CD4-positive, alpha-beta T cell treated with Interleukin-12 subunit alpha and Interleukin-12 subunit beta, for 1 hour (primary cell): Measurements from ENCODE around the gene ANAPC10.
"Not testable (repeated sequence)": the region's sequence is repeated elsewhere in the genome, so short reads cannot be mapped to it uniquely, and the experiment has no call there.

Source experiments
- DNase-seq: peaks from one replicate; pipeline ENCODE4 v3.0.0-alpha.2; 2020

ANAPC10 gene, protein sequence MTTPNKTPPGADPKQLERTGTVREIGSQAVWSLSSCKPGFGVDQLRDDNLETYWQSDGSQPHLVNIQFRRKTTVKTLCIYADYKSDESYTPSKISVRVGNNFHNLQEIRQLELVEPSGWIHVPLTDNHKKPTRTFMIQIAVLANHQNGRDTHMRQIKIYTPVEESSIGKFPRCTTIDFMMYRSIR

DNA sequence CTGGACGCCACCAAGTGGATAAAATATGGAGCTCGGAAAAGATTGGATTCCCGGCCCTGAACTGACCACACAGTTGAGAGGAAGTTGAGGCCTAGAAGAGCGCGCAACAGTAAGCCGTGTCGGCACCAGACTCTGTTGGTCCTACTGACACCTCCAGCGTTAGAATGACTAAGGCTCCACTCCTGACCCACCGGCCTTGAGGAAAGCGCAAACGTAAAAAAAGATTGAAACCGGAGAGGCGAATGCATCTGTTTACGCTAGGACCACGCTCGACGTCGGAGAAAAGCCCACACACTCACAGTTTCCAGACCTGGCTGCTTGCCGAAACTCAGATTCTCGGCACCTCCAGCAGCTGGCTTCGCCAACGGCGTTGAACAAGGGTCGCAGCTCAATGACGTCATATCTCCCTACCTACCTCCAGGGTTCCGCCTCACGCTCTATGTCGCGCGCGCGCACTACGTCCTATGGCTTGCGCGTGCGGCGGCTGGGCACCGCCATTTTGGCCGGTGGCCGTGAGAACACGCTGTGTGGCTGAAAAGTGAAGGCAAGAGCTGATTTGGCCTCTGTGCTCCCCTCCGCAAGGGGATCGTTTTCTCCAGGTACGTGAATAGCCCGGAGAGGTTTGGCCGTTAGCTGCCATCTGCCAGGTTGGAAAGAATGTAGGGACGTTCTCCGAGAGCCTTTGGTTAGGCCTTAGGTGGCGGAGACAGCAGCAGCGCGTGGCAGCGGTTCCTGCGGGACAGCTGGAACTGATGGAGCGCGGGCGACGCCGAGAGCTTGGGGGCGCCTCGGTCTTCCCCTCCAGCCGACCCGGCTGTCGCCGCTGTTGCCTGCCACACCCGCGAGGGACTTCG is at the start of gene ANAPC10, which contains the start of gene ABCE1:
TSS of gene ANAPC10 (minus strand) at position 376 of the 854 bp plus-strand sequence. CDS start 2,097 bp downstream, outside the sequence.
TSS of gene ABCE1 (plus strand) at position 491 of the 854 bp plus-strand sequence. CDS start 6,102 bp downstream, outside the sequence.
- DNase-seq = peak; percentile 95

DNA sequence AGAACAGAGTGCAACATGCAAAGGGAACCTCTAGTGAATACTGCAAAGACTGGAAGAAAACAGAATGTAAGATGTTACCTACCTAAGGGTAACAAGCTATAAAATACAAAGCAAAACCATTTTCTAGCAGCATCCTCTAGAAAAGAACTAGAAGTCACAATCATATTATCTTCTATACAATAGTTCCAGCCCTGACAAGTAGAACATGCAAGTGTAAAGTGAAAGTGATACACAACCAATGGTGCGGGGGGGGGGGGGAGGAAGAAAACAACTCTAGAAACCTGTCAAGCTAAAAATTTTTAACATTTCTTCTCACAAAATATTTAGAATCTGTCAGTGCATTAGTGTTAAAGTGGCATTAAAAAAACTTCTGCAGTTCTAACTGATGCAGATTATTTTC is 38.2 kb upstream of the ANAPC10 start:
- not testable (repeated sequence) for DNase-seq

DNA sequence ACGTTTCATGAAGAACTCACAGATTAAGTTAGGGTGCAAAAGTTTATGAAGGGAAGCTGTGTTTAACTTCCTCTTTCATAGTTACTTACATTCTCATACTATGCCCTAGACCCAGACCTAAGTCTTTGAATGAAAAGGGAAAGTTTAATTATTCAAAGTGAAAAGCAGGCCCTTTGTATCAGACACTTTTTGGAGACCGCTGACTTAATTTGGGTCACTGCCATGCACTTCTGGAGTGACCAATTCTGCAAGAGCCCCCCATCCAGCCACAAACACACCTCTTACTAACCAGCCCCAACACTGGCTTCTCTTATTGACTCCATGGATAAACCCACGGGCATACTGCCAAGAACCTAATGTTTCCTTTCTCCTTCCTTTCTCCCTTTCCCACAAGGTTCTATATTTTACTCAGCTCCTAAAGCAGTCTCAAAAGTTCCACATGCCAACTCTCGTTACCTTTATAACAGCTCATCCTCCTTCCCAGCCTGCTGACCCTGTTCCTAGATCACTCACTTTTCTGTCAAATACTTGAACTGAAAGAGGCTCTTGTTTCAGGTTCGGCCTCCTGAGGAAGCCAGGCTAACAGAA is 34.6 kb upstream of the ANAPC10 start:
- DNase-seq = no peak

DNA sequence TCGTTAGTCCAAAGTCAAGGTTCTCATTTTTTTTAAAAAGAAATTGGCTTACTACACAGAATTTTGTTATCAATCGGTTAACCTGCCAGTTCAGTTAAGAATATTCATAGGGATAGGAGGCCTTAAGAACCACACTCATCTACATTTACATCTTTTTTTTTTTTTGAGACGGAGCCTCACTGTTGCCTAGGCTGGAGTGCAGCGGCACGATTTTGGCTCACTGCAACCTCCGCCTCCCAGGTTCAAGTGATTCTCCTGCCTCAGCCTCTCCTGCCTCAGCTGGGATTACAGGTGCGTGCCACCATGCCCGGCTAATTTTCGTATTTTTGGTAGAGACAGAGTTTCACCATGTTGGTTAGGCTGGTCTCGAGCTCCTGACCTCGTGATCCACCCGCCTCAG is 33.9 kb upstream of the ANAPC10 start:
- DNase-seq = no peak

DNA sequence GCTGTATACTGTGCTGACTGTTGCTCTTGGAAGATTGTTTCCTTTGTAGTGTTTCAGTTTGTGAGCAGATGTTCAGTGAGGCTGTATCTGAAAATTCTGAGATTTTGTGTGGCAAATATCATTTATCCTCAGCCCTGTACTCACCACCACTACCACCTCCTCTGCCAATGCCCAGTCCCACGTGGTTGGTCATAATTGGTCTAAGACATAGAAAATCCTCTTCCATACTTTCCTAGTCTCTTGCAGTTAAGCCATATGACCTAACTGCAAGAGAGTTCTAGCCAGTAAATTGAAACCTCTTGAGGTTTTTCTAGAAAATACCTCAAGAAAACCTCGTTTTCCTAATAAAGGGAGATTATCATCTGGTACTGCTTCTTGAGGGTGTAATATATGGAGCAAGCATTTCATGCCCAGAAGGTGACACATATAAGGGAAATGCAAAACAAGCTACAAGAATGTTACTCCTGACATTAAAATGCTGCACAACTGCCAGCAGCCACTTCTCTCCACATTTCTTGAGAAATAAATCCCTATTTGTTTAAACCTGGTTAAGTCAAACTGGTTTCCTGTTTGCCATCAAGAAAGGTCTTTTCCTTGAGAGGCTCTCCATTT is 32.9 kb upstream of the ANAPC10 start:
- no peak for DNase-seq

DNA sequence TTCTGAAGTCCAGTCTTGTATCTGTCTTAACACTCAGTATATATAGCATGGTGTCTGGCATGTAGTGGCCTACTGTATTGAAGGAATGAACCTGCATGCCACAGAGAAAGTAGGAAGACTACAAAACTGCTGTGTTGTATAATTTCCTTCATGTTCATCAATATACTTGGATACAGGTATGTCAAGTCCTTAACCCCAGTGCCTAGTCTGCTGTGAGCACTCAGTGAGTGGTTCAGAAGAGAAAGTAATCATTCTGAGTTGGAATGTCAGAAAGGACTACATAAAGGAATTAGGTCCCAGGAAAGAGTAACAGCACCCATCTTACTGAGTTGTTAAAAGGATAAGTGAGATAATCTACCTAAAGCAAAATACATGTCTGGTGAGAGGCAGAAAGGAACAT is 32.1 kb upstream of the ANAPC10 start:
- no peak for DNase-seq

DNA sequence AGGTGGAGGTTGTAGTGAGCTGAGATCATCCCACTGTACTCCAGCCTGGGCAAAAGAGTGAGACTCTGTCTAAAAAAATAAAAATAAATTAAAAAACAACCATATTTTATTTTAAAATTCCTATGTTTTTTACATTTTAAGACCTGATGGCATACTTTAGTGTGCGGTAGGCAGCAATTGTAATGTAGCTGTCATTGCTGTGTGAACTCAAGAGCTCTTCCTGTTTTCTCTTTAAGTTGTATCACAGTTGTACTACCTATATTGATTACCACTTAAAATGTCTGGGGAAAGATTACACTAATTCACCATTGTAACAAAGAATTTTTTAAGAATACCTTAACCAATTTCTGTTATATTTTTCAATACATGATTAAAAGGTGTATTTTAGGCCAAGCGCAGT is 27.4 kb upstream of the ANAPC10 start:
- DNase-seq = no peak

DNA sequence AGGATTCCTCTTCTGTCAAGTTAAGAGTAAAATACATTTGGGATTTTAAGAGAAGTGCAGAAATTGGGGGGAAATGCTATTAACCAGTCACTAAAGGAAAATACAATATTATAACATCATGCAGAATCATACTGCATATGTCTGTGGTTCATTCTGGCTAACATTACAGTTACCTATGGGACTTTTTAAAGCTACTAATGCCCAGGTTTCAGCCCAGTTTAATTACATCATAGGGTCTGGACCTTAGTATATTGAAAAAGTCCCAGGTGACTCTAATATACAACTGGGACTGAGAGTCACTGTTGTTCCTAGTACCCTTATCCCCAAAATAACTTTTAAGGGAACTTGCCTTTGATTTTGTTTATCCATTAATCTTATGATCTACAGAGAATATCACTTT is 10.1 kb upstream of the ANAPC10 start:
- no peak for DNase-seq

DNA sequence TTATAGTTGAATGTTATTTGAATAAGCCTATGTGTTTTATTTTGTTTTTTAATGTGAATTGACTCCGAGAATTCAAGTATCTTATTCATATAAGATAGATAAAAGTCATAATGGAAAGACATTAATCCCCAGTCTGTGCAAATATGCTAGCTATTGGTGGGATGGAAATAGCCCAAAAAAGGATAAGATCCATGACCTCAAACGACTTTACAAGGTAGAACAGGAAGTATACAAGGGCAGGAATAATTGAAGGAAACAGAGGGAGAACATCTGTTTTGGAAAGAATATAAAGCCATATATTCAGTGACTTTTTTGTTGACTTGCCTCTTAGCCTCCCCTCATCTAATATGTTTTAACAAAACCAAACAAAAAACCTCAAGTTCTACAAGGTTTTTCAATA is 9.1 kb upstream of the ANAPC10 start:
- no peak for DNase-seq

DNA sequence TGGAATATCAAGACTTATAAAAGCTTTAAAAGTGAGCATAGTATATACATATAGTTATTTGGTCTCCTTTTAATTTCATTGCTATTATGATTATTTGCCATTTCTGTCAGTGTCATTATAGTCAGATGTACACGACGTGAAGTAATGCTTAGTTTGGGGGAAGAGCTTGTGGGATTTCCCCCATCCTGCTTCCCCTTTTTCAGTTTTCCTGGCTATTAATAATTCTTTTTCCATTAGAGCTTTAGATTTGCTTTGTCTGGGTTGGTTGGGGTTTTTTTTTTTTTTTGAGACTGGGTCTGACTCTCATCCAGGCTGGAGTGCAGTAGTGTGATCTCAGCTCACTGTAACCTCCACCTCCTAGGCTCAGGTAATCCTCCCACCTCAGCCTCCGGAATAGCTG is 5.5 kb upstream of the ANAPC10 start:
- DNase-seq = no peak

DNA sequence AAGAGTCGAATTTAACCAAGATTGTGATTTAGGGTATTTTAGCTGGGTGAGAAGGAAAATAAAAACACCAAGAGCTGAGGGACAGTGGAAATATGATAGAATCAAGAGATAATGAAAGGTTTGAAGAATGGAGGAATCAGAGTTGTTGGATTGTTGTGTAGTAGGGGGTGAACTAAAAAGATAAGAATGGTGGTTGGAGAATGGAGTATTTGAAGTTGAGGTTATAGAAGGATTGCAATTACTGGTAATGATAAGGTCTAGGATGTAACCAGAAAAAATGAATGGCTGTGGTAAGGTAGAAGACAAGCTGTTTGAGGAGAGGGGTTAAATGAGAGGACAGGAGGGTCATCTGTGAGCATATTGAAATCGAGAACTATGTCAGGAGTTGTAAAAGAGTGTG is 4.6 kb upstream of the ANAPC10 start:
- no peak for DNase-seq

DNA sequence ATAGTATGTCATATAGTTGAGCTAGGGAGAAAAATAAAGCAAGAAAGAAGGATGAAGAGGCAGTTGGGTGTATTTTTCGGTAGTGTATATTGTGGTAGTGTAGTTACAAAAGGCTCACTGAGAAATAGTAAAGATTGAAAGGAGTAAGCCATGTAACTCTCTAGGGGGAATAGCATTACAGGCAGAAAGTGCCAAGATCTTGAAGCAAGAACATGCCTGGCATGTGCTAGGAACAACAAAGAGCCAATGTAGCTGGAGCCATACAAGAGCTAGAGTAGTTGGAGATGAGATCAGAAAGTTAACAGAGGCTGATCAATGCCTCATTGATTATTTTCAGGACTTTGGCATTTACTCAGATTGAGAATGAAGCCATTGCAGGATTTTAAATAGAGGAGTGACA is 3.1 kb upstream of the ANAPC10 start:
- no peak for DNase-seq

DNA sequence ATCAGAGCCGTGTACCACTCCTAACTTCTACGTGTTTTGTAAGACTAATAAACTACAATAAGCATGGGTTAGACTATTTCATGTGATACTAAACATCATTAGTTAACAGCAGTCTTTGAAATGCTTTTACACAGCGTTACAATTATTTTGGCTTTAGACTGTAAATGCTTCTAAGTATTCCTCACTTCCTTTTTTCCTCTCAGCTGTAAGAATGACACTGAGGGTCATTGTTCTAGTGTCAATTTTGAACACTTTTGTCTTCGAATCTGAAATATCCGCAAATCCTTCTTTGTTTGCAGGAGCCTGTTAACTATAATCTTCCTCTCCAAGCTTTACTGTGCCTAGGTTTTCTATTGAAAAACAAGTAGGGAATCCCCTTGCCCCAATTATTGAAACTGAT is 1.7 kb upstream of the ANAPC10 start:
- no peak for DNase-seq

DNA sequence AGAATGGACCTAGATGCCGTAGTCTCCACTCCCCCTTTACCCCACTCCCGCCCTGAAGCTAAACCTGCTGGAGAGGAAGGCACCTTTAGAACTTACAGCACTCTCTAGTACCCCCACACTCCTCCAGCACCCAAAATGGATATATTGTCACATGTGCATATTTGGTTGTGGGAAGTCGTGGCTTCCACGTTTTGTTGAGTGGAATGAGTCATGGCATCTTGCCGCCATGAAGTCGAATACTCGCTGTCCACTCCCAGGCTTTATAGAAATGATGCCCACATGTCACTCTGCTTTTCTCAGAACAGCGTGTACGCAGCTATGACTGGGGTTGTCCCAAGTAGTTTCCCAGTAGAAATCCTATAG is 660 bp upstream of the ANAPC10 start:
- peak; percentile 51 for DNase-seq

DNA sequence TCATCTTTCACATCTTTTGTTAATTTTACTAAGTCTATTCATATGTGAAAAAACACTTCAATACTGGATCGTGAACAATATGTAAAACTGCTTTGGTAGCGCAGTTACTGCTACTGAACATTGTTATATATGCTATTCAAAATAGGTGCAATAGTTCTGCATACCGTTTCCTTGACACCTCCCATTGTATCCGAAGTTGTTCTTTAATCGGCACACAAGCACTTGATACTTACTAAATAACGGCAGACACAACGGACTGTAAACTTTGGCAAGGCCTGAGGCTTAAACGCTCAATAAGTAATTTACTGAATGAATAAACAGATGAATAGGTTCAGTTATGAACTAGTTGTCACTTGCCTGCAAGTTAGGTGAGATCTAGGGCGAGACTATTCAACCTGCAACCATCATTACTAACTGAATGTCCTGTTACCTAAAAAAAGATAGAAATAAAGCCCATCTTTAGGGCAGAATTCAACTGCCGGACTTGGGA is 620 bp downstream of the ANAPC10 start:
- DNase-seq = no peak

DNA sequence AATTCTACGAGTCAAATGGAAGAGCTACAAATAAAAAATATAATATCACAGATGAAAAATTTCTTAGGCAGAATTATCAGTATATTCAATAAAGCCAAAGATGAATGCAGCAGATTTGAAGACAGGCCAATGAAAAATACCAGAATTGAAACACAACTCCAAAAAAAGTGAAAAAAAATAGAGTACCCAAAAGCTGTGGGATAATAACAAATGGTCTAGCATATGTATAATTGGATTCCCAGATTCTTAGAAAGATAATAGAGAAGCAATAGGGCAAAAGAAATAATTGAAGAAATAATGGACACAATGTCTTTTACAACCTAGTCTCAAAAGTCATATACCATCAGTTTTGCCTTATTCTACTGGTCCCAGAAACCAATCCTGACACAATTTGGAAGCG is 4.4 kb downstream of the ANAPC10 start:
- no peak for DNase-seq

DNA sequence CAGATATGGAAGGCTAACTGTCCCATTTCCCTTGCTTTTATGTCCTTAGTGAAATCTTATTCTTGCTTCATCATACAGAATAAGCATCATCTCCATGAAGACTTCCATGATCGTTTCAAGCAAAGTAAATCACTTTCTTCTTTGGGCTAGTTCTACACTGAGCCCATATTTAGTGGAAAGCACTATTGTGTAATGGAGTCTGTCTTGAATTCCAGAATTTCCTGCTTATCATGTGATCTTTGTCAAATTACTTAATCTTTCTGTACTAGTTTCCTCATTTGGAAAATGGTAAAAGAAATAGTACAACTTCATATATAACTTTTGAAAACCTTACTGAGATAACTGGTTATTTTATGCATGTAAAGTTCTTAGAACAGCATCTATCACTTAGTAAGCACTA is 7.6 kb downstream of the ANAPC10 start:
- DNase-seq = no peak

DNA sequence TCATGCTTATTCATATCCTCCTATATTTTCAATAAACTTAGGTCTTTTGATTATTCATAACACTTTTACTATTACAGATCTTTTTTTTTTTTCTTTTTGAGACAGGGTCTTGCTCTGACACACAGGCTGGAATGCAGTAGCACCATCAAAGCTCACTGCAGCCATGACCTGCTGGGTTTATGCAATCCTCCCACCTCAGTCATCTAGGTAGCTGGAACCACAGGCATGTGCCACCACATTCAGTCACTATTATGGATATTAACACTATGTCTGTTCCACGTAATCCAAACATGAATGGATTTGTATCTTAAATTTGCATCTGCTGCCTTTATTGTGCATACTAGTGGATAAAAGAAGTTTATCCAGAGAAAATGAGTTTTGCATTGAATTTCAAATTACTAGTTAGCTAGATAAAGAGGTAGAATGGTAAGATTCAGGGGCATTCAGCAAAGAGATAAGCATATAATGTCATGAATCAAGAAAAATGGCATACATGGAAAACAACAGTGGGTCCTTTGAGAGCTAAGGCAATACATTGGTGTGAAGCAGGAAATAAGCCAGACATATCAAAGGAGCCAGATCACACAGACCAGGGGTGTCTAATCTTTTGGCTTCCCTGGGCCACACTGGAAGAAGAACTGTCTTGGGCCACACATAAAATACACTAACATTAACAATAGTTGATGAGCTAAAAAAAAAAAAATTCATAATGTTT is 13.9 kb downstream of the ANAPC10 start:
- no peak for DNase-seq

DNA sequence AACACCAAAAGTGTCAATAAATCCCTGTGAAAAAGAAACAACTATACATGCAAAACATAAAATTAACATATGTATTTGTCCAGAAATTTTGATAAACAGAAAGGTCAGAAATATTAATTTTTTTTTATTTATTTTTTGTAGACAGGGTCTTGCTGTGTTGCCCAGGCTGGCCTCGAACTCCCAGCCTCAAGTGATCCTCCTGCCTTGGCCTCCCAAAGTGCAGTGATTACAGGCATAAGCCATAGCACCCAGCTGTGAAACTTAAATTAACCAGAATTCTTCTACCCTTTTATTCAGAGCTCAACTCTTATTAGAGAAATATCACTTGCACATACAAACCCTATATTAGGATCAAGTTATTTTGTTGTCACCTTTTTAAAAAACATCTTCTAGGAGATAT is 16.2 kb downstream of the ANAPC10 start:
- no peak for DNase-seq

DNA sequence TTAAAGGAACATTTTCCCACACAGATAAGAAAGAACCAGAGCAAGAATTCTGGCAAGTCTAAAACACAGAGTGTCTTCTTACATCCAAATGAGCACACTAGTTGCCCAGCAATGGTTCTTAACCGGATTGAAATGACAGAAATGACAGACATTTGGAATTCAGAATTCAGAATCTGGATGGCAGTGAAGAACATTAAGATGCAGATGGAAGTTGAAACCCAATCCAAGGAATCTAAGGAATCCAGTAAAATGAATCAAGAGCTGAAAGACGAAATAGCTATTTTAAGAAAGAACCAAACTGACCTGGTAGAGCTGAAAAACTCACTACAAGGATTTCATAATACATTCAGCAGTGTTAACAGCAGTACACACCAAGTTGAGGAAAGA is 21.5 kb downstream of the ANAPC10 start:
- no peak for DNase-seq

DNA sequence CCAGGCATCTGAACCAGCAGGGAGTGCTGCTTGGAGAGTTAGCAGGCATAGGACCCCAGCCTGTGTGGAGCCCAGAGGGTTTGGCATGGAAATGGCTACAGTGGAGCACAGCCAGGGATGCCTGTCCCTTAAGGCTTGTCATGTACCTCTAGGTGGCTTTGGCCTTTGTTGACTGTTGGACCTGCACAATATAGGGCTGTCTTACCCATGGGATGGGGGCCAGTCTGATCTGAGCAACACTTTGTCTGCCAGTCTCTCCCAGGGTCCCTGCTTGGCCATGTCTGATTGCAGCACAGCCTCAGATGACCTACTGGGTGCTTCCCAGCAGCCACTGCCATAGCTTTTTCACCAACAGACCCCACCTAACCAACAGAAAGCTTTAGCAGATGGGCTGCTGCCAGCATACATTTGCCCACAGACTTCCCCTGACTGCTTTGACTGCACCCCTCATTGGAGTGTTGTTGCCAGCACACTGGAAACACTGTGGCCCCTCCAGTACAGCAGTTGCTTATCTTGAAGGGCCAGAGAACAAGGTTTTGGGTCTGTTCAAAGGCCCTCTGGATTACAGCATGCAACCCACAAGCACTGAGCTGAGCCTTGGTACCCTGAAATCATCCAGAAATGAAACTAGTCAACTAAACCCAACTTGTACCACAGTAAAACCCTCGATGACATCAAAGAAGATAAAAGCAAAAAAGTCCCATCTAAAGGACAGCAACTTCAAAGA is 22.1 kb downstream of the ANAPC10 start:
- DNase-seq = no peak

DNA sequence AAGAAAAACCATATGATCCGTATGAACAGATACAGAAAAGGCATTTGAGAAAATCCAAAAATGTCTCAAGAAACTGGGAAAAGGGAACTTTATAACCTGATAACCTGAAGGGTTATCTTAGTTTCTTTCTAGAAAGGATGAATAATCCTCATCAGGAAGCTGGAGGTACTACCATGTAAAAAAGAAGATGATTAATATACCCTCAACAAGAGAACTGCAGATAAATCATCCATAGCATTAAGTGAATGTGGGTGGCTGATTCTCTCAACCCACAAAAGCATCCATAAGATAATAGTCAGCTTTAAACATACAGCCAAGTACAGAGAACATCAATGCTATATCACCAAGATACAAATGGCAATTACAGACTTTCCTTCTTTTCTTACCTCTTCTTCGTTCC is 26.4 kb downstream of the ANAPC10 start:
- DNase-seq = no peak
